Pericardium fibroblast (primary cell): ENCODE measurements around the gene OR5L1. TPM values are rescaled to one million over a fixed set of nuclear protein-coding genes. Genes with fewer than 3 reads are reported as not detected.

ENCODE experiments used
- total RNA-seq: library from RNA; depleted of rRNA; stranded (reverse); fragments of >200 nt; gene quantifications from 2 replicates; pipeline ENCODE4 v1.2.3, GENCODE V29; 2015

The OR5L1 gene
- not detected in 2 replicates for total RNA-seq

GRCh38 chr11:55811067-55811466, at the start of gene OR5L1:
TSS of gene OR5L1 (plus strand) at chr11:55811367. CDS start at chr11:55811467, 100 bp downstream.

GRCh38 chr11:55773138-55773537, 38.0 kb upstream of the OR5L1 start, which contains the start of gene OR5D13:
TSS of gene OR5D13 (plus strand) at chr11:55773438. CDS start at chr11:55773438, 0 bp downstream.

GRCh38 chr11:55795256-55795655, 15.9 kb upstream of the OR5L1 start, which contains the start of gene OR5D14:
TSS of gene OR5D14 (plus strand) at chr11:55795556. CDS start at chr11:55795556, 0 bp downstream.

GRCh38 chr11:55819330-55819729, 8.2 kb downstream of the OR5L1 start, which contains the start of gene OR5D18:
TSS of gene OR5D18 (plus strand) at chr11:55819630. CDS start at chr11:55819630, 0 bp downstream.

GRCh38 chr11:55826919-55827318, 15.8 kb downstream of the OR5L1 start, which contains the start of gene OR5L2:
TSS of gene OR5L2 (plus strand) at chr11:55827219. CDS start at chr11:55827219, 0 bp downstream.

GRCh38 chr11:55838452-55838851, 27.3 kb downstream of the OR5L1 start, which contains the start of gene OR5D16:
TSS of gene OR5D16 (plus strand) at chr11:55838752. CDS start at chr11:55838752, 0 bp downstream.

Other genes starting within 250 kb of the OR5L1 start
- not detected in 2 replicates for gene OR4C16, start 239.2 kb upstream of the OR5L1 start, total RNA-seq
- gene OR4C11, start 203.7 kb upstream of the OR5L1 start, total RNA-seq: not detected in 2 replicates
- gene OR4P4, start 176.3 kb upstream of the OR5L1 start, total RNA-seq: not detected in 2 replicates
- gene OR4S2, start 163.0 kb upstream of the OR5L1 start, total RNA-seq: not detected in 2 replicates
- gene OR4C6, start 149.2 kb upstream of the OR5L1 start, total RNA-seq: not detected in 2 replicates
- not detected in 2 replicates for gene OR5D13, start 37.9 kb upstream of the OR5L1 start, total RNA-seq
- gene OR5D14, start 15.8 kb upstream of the OR5L1 start, total RNA-seq: not detected in 2 replicates
- gene OR5D18, start 8.3 kb downstream of the OR5L1 start, total RNA-seq: not detected in 2 replicates
- not detected in 2 replicates for gene OR5L2, start 15.9 kb downstream of the OR5L1 start, total RNA-seq
- not detected in 2 replicates for gene OR5D16, start 27.4 kb downstream of the OR5L1 start, total RNA-seq
- not detected in 2 replicates for gene TRIM51, start 71.9 kb downstream of the OR5L1 start, total RNA-seq
- not detected in 2 replicates for gene OR5W2, start 103.2 kb downstream of the OR5L1 start, total RNA-seq
- gene OR5I1, start 125.0 kb downstream of the OR5L1 start, total RNA-seq: not detected in 2 replicates
- not detected in 2 replicates for gene OR10AG1, start 158.6 kb downstream of the OR5L1 start, total RNA-seq
- gene OR5F1, start 183.3 kb downstream of the OR5L1 start, total RNA-seq: not detected in 2 replicates
- gene OR5AS1, start 216.3 kb downstream of the OR5L1 start, total RNA-seq: not detected in 2 replicates